Immature natural killer cell (primary cell): ENCODE results near the gene PBX1. TPM values are rescaled to one million over a fixed set of nuclear protein-coding genes. Genes with fewer than 3 reads are reported as not detected.
"Not testable (repeated sequence)": the region's sequence is repeated elsewhere in the genome, so short reads cannot be mapped to it uniquely, and the experiment has no call there.

Experiments used
- DNase-seq, 3 donors: peaks; one replicate each; pipeline ENCODE4 v3.0.0; 2022; ENCODE audit warnings: mixed read lengths in 1 of 3
- H3K27ac Mint-ChIP-seq, 6 donors: one replicate each; pipeline ENCODE4 v1.8.0; 2020; ENCODE audit warnings: mixed read lengths in 6 of 6, mild to moderate bottlenecking in 5 of 6, inconsistent platforms in 4 of 6, moderate library complexity in 3 of 6
- H3K27me3 Mint-ChIP-seq, 3 donors: one replicate each; pipeline ENCODE4 v1.8.0; 2020 to 2021; ENCODE audit warnings: low read depth in 3 of 3, mild to moderate bottlenecking in 3 of 3, mixed read lengths in 3 of 3, moderate library complexity in 3 of 3, inconsistent platforms in 1 of 3
- H3K36me3 Mint-ChIP-seq, 3 donors: one replicate each; pipeline ENCODE4 v1.8.0; 2020; ENCODE audit warnings: mixed read lengths in 3 of 3, inconsistent platforms in 2 of 3, mild to moderate bottlenecking in 2 of 3
- H3K4me1 Mint-ChIP-seq, 2 donors: one replicate each; pipeline ENCODE4 v1.8.0; 2020; ENCODE audit warnings: inconsistent platforms in 2 of 2, mild to moderate bottlenecking in 2 of 2, mixed read lengths in 2 of 2, moderate library complexity in 1 of 2
- H3K4me3 Mint-ChIP-seq, 5 donors: one replicate each; pipeline ENCODE4 v1.8.0; 2020; ENCODE audit warnings: mild to moderate bottlenecking in 5 of 5, mixed read lengths in 5 of 5, inconsistent platforms in 3 of 5, moderate library complexity in 3 of 5
- H3K9me3 Mint-ChIP-seq, 6 donors: one replicate each; pipeline ENCODE4 v1.8.0; 2020; ENCODE audit warnings: mild to moderate bottlenecking in 6 of 6, mixed read lengths in 6 of 6, inconsistent platforms in 4 of 6, moderate library complexity in 3 of 6
- polyA plus RNA-seq, 3 donors: library from polyadenylated mRNA; unstranded; fragments of 300-500 nt; fragmentation: Illumina TruSeq; gene quantifications; one replicate each; pipeline ENCODE4 v1.2.3, GENCODE V29; 2021

The PBX1 gene
- polyA plus RNA-seq, 3 donors from 2014 or later: 0.40 to 0.72 TPM; not detected in 1

DNA sequence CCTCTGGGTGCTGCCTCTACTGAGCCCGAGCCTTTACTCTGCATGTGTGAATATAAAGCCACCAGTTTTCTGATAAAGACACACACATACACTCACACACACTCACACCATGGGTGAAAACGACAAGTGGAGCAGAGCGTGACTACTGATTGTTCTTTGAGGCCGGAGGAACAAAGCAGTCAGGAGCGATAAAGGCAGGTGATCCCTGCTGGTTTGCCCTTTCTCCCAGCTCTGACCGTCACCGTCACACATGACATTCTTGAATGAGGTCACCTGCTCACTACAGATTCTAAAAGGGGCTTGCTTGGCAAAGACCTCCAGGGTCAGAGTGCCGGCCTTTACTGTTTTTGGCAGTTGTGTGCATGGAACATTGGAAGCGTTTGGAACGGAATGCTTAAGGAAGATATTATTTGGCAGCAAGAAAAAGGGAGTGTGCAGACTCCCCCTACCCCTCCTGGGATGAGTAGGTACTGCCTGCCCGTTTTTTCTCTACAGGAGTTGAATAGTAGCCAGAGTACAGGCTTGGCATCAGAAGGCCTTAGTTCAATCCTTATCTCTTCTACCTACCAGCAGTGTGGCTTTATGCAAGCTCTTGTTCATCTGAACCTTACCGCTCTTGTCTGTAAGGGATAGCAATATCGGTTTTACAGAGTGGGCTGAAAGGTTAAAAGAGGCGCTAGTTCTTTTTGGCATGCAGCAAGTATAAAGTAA lies 79.7 kb downstream of the PBX1 start:
- Mint-ChIP-seq H3K4me1 (peaks cover 0 to 5% of the 10 kb centered on the region in 2 donors), H3K4me3 (no peak overlapping the region), H3K27ac (no peak overlapping the region), H3K36me3 (no peaks in the 10 kb centered on the region), H3K9me3 (no peaks in the 10 kb centered on the region), H3K27me3 (peaks cover 0 to 7% (median 6%) of the 10 kb centered on the region in 3 donors)
- no peak for DNase-seq

DNA sequence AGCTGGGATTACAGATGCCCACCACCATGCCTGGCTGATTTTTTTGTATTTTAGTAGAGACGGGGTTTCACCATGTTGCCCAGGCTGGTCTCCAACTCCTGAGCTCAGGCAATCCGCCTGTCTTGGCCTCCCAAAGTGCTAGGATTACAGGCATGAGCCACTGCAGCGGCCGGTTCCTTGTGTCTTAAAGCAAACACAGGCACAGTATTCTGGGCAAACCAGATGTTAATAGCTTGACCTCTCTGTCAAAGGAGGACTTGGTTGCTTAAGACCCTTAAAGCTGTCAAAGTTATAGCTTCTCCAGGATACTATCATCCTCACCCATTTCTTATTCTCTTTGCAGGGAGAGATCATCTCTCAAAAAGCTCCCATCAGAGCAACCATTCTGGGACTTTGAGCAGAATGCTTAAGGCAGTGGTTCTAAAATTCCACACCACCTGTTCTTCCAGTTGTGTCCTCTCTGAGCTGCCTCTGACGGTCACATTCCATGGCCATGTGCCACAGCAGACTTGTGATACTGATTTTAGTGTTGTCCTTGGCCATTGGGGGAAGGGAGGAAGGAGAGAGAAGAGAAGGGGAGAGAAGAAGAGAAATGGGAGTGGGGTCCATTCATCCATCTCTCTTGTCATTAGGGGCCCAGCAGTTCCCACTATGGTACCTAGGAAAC lies 81.8 kb downstream of the PBX1 start:
- H3K4me3 Mint-ChIP-seq: no peak overlapping the region
- H3K9me3 Mint-ChIP-seq: no peaks in the 10 kb centered on the region
- no peak overlapping the region for H3K27ac Mint-ChIP-seq
- H3K4me1 Mint-ChIP-seq: peaks cover 0 to 5% of the 10 kb centered on the region in 2 donors
- H3K27me3 Mint-ChIP-seq: peaks cover 3 to 8% (median 6%) of the 10 kb centered on the region in 3 donors
- H3K36me3 Mint-ChIP-seq: no peaks in the 10 kb centered on the region
- no peak for DNase-seq

DNA sequence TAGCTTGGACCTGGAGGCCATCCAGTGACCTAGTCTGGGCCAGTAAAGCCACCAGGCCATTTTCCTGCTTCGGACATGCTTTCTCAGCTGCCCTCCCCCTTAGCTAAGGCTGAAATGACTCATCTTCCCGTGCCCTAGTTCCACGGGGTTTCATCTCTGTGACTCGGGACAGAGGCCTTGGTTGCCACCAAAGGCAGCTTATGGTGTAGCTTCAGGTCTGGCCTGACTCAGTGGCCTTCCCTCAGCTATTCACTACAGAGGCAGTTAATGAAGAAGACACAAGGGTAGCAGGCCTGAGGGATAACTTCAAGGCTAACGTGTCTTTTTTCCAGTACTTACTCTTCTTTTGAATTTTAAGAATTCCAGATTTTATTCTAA lies 82.4 kb downstream of the PBX1 start:
- Mint-ChIP-seq H3K36me3 (no peaks in the 10 kb centered on the region), H3K27ac (no peak overlapping the region), H3K27me3 (peaks cover 3 to 8% (median 6%) of the 10 kb centered on the region in 3 donors), H3K4me3 (no peak overlapping the region), H3K9me3 (no peaks in the 10 kb centered on the region), H3K4me1 (peaks cover 0 to 4% of the 10 kb centered on the region in 2 donors)
- DNase-seq: no peak

DNA sequence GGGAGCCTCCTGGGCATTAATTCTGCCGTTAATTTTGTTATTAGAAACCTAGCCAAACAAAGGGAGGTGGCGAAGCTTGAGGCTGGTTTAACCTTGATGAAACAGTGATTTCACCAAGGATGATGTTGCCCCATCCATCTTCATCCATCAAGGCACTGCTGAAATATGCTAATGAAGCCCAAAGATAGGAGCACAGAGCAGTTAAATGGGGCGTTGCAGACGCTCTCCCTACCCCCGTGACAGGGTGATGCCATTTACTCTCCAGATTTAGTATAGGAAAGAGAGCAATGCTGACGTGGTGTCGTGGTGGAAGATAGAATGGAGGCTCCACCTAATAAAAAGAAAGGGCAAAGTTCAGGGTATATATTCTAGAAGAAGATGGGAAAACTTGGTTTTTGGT lies 84.0 kb downstream of the PBX1 start:
- H3K4me3 Mint-ChIP-seq: no peak overlapping the region
- no peaks in the 10 kb centered on the region for H3K36me3 Mint-ChIP-seq
- peaks cover 3 to 11% (median 6%) of the 10 kb centered on the region in 3 donors for H3K27me3 Mint-ChIP-seq
- no peaks in the 10 kb centered on the region for H3K9me3 Mint-ChIP-seq
- H3K27ac Mint-ChIP-seq: no peak overlapping the region
- no peak for DNase-seq
- peaks cover 2 to 3% of the 10 kb centered on the region in 2 donors for H3K4me1 Mint-ChIP-seq

DNA sequence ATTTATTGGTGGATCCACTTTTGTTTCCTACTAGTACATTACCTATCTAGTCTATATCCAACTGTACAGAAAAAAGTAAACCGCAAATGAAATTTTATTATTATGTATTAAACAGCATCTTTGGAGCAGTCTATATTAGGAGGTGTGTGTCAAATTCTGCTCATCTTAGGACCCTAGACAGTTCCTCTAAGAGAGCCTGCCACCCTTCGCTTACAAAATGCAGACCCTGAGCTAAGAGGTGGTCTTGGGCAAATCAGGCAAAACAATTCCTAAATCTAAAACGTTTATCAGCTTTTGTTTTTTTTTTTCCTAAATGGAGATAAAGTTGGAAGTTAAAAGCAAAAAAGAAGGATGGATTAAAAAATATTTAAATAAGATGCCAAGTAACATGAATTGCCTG lies 85.3 kb downstream of the PBX1 start:
- H3K27me3 Mint-ChIP-seq: peaks cover 3 to 15% (median 6%) of the 10 kb centered on the region in 3 donors
- no peak for DNase-seq
- no peak overlapping the region for H3K4me3 Mint-ChIP-seq
- peaks cover 8 to 15% of the 10 kb centered on the region in 2 donors for H3K4me1 Mint-ChIP-seq
- H3K9me3 Mint-ChIP-seq: no peaks in the 10 kb centered on the region
- H3K27ac Mint-ChIP-seq: no peak overlapping the region
- H3K36me3 Mint-ChIP-seq: no peaks in the 10 kb centered on the region

DNA sequence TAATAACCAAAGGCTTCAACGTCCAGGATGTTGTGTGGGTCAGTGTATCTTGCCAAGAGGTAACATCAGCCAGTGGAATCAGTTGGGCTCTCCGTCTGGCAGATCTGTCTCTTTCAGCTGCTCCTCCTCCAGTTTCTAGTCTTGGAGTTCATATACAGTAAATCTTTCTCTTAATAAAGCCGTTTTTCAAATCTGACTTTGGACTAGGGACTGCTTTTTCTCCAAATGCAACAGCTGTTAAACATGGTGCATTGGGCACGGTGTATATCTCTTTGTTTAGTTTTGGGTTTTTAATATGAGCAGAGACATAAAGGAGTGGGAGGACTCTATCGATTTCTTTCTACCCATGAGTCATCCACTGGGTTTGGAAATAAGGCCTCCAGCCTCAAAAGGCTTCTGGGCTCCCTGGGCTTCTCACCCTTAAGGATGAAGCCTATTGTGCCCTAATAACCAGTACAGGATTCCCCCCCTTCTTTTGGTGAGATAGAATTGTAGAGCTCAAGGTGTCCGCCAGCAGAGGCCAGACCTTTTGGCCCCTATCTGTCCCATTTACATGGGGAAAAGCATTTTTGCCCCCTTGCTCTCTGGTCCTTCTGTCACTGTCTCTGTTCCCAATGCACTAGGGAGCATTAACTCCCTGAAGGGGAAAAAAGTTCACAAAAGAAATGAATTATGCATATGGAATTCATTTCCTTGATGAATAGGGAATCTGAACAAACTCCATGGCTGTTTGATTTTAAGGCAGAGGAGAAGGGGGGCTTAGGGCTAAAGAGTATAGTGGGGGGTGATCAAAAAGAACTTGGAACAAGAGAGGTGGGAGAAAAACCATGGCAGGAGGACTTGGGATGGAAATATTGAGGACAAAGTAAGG lies 86.0 kb downstream of the PBX1 start:
- no peak overlapping the region for H3K27ac Mint-ChIP-seq
- no peaks in the 10 kb centered on the region for H3K9me3 Mint-ChIP-seq
- peaks cover 3 to 15% (median 4%) of the 10 kb centered on the region in 3 donors for H3K27me3 Mint-ChIP-seq
- H3K36me3 Mint-ChIP-seq: no peaks in the 10 kb centered on the region
- no peak overlapping the region for H3K4me3 Mint-ChIP-seq
- peaks cover 10 to 22% of the 10 kb centered on the region in 2 donors for H3K4me1 Mint-ChIP-seq
- no peak for DNase-seq

DNA sequence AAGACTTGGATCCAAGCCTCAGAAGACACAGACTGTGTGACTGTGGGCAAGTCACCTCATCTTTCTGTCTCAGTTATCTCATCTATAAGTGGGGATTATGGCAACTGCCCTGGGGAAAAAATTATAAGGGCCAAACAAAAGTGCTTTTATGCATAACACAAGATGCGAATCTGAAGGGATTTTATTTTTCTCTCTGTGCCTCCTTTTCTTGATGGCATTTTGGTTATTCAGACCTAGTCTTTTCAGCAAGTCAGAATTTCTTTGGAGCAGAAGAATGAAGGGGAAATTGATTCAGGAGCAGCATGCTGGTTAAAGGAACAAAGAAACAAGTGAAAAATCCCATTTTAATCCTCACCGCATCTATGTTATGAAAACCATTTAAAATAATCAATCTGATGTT lies 86.9 kb downstream of the PBX1 start:
- H3K27me3 Mint-ChIP-seq: peaks cover 2 to 22% (median 8%) of the 10 kb centered on the region in 3 donors
- H3K4me1 Mint-ChIP-seq: peaks cover 17 to 28% of the 10 kb centered on the region in 2 donors
- no peak for DNase-seq
- no peak overlapping the region for H3K27ac Mint-ChIP-seq
- no peaks in the 10 kb centered on the region for H3K9me3 Mint-ChIP-seq
- no peak overlapping the region for H3K4me3 Mint-ChIP-seq
- H3K36me3 Mint-ChIP-seq: no peaks in the 10 kb centered on the region

DNA sequence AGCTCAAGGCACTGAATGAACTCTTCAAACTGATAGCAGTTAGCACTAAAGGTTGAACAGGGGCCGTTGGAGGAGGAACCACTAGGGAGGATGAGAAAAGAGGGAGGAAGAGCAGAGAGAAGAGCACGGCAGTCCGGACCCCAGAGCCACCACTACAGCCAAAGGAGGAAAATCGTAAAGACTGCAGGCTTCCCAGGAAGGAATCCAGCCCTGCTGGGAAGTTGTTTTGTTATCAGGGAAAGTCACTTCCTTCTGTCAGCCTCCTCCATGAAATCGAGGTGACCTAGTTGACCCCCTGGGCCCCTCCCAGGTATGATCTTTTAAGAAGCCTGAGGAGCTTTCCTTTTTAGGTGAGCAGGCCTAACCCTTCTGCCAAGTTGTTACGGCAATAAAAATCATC lies 88.2 kb downstream of the PBX1 start:
- Mint-ChIP-seq H3K4me1 (peaks cover 28 to 41% of the 10 kb centered on the region in 2 donors), H3K27me3 (peaks cover 4 to 29% (median 14%) of the 10 kb centered on the region in 3 donors), H3K9me3 (peaks cover 0 to 2% (median 0%) of the 10 kb centered on the region in 6 donors), H3K36me3 (no peaks in the 10 kb centered on the region), H3K27ac (peak overlapping the region in 1 of 6 donors; percentile 63), H3K4me3 (no peak overlapping the region)
- no peak for DNase-seq

DNA sequence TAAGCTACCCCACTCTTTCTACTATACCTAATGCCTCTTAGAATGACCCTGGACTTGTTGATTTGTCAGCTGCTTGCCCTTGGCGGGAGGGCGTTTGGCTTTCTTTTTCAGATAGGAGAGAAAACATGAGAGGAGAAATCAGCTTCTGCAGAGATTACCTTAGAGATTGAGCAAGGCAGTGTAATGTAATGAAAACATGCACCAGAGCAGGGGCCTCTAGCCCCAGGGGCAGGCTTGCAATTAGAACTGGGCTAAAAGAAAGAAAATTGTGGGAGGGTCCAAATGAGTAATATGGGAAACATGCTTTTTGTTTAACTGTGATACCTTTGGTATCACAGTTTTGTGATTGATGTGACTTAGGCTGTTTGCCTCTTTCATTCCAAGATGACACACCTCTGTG lies 89.7 kb downstream of the PBX1 start:
- H3K9me3 Mint-ChIP-seq: peaks cover 0 to 2% (median 0%) of the 10 kb centered on the region in 6 donors
- peak overlapping the region in 1 of 6 donors; percentile 73 for H3K27ac Mint-ChIP-seq
- DNase-seq: no peak
- H3K27me3 Mint-ChIP-seq: peaks cover 5 to 29% (median 14%) of the 10 kb centered on the region in 3 donors
- H3K4me3 Mint-ChIP-seq: peak overlapping the region in 1 of 5 donors; percentile 3
- peaks cover 28 to 44% of the 10 kb centered on the region in 2 donors for H3K4me1 Mint-ChIP-seq
- H3K36me3 Mint-ChIP-seq: no peaks in the 10 kb centered on the region

DNA sequence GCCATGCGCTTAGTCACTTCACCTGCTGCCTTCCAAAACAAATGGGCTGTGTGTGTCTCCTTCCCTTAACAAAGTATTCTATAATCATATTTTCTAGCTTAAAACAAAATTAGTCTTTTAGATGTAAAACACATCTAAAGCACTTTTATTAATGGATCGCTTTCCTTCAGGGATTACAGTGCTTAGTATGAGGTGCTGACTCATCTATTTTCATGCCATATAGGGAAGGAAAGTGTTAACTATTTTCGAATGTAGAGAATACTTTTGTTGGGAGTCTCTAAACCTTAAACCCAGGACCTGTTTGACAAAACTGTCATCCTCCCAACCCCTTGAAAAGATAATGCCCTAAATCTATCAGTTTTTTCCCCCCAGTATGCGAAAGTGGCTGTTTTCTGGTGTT lies 90.2 kb downstream of the PBX1 start:
- Mint-ChIP-seq H3K36me3 (no peaks in the 10 kb centered on the region), H3K4me1 (peaks cover 28 to 44% of the 10 kb centered on the region in 2 donors), H3K27me3 (peaks cover 5 to 29% (median 14%) of the 10 kb centered on the region in 3 donors), H3K9me3 (peaks cover 0 to 2% (median 0%) of the 10 kb centered on the region in 6 donors), H3K27ac (no peak overlapping the region), H3K4me3 (no peak overlapping the region)
- DNase-seq: no peak

DNA sequence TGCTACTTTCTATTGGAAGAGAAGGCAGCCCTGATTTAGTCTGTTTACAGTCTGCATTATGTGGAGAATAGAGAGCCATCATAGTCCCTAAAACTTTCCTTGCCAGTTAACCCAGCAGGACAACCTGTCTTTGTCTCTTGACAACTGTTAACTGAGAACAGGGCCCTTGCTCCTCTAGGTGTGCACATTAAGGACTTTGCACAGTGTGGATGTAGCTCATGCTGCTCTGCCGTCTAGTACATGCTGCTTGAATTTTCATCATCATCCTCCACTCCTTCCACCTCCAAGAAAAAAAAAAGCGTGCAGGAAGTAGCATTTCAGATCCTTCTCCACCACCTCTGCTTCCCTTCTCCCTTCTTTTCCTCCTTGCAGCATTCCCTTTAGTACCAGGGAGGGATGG lies 91.5 kb downstream of the PBX1 start:
- Mint-ChIP-seq H3K4me1 (peaks cover 28 to 44% of the 10 kb centered on the region in 2 donors), H3K36me3 (no peaks in the 10 kb centered on the region), H3K9me3 (peaks cover 0 to 2% (median 0%) of the 10 kb centered on the region in 6 donors), H3K4me3 (peak overlapping the region in 1 of 5 donors; percentile 37), H3K27me3 (peaks cover 7 to 27% (median 12%) of the 10 kb centered on the region in 3 donors), H3K27ac (no peak overlapping the region)
- DNase-seq: no peak

DNA sequence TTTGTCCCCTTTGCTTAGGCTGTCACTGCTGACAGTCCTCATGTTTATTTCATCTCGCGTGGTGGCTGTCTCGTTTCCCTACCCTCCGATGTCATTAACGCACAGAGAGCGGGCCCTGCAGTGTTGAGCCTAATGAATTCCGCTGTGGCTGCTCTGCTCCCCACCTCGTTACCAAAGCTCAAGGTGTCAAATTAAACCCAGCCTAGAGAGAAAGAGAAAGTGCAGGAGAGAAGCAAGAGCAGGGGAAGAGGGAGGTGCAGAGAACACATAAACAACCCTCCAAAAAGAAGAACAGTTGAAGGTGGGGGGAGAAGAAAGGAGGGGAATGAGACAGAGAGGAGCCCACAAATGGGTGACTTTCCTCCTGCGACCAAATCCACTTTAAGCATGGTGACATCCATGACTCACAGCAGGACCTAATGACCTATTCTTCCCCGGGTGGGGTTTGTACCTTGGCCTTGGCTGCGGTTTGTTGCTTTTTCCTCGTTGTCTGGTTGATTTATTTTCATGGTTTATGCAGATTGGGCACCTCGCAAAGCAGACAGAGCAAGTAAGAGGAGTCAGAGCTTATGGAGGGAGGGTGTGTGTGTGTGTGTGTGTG lies 92.5 kb downstream of the PBX1 start:
- peaks cover 0 to 2% (median 0%) of the 10 kb centered on the region in 6 donors for H3K9me3 Mint-ChIP-seq
- H3K4me1 Mint-ChIP-seq: peaks cover 28 to 44% of the 10 kb centered on the region in 2 donors
- H3K36me3 Mint-ChIP-seq: no peaks in the 10 kb centered on the region
- peak overlapping the region; percentile 74 to 88 (median 77) for H3K4me3 Mint-ChIP-seq
- peak overlapping the region; percentile 22 to 91 (median 76) for H3K27ac Mint-ChIP-seq
- DNase-seq: peak; percentile 58 to 75 (median 63)
- peaks cover 10 to 27% (median 12%) of the 10 kb centered on the region in 3 donors for H3K27me3 Mint-ChIP-seq

DNA sequence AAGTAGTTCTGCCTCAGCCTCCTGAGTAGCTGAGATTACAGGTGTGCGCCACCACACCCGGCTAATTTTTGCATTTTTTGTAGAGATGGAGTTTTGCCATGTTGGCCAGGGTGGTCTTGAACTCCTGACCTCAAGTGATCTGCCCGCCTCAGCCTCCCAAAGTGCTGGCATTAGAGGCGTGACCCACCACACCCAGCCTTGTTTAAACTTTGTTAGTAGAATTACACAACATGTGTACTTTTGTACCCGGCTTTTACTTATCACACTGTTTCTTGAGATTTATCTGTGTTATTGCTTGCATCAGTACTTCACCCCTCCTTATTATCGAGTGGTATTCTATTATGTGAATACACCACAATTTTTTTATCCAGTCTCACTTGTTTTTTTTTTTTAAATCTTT lies 94.0 kb downstream of the PBX1 start:
- not testable (repeated sequence) for H3K36me3 Mint-ChIP-seq
- peaks cover 27 to 42% of the 10 kb centered on the region in 2 donors for H3K4me1 Mint-ChIP-seq

More for the DNA sequence above, 94.0 kb downstream of the PBX1 start:
- not testable (repeated sequence) for DNase-seq, H3K9me3 Mint-ChIP-seq, H3K4me3 Mint-ChIP-seq, H3K27ac Mint-ChIP-seq
- H3K27me3 Mint-ChIP-seq: peaks cover 10 to 21% (median 18%) of the 10 kb centered on the region in 3 donors
